Testis (tissue), 2 donors: ENCODE measurements around the gene TP73.

Experiments
- POLR2A ChIP-seq: fragments of 450-650 bp; IDR thresholded peaks from one replicate; pipeline ENCODE4 v1.6.1; 2017; ENCODE audit warnings: antibody characterized with exemption, mild to moderate bottlenecking, moderate library complexity
- TF ChIP-seq, protein P1 (sequence below), 3 experiments: fragments of 450-650 bp in 2 of 3; fragments of 200-600 bp in 1 of 3; sonication (generic) in 1 of 3; IDR thresholded peaks; one replicate each; pipeline ENCODE4 v1.5.1; 2016 to 2019; ENCODE audit warnings: antibody characterized with exemption in 3 of 3, mild to moderate bottlenecking in 2 of 3, moderate library complexity in 1 of 3

DNA sequence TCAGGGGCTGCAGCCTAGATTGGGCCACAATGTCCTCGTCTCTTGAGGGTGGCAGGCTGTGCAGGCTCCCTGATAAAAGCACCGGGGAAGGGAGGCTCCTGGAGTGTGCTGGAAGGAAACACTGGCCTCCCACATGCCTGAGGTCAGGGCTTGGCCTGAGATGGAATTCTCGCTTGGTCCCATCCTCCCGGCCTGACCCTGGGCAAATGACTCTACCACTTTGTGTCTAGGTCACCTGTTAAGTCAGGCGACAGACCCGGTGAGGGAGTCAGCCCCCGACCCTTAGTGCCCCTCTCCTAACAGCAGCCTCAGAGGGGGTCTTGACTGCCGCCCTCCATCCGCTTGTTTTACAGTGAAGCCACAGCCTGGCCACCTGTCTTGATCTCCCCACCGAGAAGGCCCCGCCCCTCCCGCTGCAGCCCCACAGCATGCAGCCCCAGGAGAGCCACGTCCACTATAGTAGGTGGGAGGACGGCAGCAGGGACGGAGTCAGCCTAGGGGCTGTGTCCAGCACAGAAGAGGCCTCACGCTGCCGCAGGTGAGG lies 122.7 kb downstream of the TP73 start:
- TF ChIP-seq, protein P1, sequence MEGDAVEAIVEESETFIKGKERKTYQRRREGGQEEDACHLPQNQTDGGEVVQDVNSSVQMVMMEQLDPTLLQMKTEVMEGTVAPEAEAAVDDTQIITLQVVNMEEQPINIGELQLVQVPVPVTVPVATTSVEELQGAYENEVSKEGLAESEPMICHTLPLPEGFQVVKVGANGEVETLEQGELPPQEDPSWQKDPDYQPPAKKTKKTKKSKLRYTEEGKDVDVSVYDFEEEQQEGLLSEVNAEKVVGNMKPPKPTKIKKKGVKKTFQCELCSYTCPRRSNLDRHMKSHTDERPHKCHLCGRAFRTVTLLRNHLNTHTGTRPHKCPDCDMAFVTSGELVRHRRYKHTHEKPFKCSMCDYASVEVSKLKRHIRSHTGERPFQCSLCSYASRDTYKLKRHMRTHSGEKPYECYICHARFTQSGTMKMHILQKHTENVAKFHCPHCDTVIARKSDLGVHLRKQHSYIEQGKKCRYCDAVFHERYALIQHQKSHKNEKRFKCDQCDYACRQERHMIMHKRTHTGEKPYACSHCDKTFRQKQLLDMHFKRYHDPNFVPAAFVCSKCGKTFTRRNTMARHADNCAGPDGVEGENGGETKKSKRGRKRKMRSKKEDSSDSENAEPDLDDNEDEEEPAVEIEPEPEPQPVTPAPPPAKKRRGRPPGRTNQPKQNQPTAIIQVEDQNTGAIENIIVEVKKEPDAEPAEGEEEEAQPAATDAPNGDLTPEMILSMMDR (IDR thresholded peaks at IDR 0.05) = no peak
- TF ChIP-seq POLR2A = no peak
